Measurements from ENCODE around the gene MICAL2. TPM values are rescaled to one million over a fixed set of nuclear protein-coding genes. Genes with fewer than 3 reads are reported as not detected.

MICAL2 gene
- polyA plus RNA-seq, 1 donor: 18.7 TPM

DNA sequence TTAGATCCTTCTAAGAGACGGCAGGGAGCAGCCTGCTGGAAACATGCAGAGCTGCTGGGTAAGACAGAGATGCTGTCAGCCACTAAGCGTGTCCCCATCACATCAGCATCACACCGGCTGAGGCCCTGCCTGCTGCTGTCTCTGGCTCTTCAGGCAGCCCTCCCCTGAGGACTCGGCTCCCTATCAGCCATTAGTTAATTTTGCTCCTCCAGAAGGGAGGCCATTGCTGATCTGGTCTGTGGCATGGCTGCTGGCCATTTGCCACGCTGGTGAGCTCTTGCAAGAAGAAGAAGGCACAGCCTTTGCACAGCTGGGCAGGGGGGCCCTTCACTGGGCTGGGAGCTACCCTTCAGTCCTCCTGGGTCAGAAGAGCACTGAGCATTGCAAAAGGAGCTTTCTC lies 135.8 kb downstream of the MICAL2 start:
- no peak for DNase-seq (ENCODE audit: low read depth)

DNA sequence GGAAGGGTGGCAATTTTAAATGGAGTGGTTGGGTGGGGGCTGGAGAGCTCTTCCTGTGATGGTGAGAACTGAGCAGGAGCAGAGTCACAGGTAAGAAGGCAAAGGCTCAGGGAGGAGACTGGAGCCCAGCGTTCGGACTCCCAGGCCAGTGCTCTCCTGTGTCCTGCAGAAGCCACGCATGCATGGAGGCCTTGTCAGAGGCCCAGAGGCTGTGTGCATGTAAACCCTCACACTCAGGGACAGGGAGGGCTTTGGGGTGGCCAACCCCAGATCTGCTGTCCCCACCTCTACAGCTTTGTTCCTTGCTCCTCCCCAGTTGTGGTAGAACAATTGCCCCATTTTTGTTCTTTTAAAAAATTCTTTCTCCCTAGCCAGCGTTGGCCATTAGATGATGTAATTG lies 136.6 kb downstream of the MICAL2 start:
- no peak for DNase-seq (ENCODE audit: low read depth)

DNA sequence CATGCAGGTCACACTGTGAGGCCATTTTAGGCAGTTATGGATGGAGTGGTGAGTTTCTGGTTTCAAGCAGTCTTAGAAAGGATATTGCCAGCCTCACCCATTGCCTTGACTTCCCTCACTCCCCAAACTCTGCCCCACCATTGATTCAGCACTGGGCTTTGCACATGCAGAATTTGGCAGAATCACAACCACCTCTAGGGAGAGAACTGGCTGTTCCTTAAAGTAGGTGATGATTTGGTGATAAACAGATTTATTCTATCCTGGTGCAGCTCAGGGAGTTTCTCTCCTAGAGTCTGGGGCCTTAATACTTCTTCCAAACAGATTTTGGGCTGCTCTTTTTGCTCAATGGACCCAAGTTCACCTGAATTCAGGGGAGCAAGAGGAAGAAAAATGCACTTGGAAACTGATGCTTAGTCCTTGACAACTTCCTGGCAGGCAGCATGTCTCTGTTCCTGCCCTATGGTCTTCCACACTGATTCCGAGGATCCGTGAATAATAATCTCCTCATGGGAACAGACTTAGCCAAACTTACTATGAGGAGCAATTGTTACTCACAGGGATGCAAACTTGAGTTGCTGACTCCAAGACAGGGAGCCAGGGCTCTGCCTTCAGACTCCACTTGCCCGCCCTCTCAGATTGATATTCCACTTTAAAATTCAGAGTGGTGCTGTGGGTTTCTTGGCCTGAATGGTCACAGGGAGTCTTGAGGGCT lies 137.3 kb downstream of the MICAL2 start:
- DNase-seq (ENCODE audit: low read depth): no peak

DNA sequence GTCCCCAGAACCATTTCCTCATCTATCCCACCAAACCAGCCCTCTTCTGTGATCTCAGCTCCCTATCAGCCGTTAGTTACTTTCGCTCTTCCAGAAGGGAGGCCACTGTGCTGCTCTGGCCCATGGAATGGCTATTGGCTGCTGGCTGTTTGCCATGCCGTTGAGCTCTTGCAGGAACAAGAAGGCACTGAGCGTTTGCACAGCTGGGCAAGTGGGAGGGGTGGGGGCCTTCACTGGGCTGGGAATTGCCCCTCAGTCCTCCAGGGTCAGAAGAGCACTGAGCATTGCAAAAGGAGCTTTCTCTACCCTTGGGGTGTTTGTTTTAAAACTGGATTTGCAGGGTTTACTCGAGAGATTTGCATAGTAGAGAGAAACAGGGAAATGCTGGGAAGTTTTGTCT lies 137.9 kb downstream of the MICAL2 start:
- no peak for DNase-seq (ENCODE audit: low read depth)

DNA sequence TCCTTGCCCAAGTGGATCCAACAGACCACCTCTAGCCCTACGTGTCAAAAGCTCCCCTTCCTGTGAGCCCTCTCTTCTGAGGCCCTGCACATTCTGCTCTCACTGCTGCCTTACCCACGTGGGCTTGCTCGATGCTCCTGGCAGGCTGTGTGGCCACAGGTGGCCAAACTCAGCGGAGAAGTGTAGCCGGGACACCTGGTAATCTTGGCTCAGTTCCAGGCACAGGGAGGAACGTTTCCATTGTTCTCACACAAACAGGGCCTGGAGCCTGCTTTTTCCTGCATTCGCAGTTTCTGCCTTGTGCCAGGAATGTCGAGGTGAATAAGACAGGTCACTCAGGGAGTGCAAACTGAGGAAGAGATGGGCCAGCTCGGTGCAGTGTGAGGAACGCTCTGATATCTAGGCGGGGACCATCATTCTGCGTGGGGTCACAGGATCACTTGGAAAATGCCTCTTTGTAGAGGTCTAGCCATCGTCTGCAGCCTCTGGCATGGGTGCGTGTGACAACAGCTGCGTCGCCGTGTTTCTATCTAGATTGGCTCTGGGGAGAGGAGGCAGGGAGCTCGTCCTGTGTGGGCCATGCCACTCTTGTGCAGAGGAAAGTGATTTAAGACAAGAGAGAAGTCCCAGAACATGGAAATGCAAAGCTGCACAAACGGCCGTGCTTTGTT lies 139.3 kb downstream of the MICAL2 start:
- DNase-seq (ENCODE audit: low read depth): no peak

DNA sequence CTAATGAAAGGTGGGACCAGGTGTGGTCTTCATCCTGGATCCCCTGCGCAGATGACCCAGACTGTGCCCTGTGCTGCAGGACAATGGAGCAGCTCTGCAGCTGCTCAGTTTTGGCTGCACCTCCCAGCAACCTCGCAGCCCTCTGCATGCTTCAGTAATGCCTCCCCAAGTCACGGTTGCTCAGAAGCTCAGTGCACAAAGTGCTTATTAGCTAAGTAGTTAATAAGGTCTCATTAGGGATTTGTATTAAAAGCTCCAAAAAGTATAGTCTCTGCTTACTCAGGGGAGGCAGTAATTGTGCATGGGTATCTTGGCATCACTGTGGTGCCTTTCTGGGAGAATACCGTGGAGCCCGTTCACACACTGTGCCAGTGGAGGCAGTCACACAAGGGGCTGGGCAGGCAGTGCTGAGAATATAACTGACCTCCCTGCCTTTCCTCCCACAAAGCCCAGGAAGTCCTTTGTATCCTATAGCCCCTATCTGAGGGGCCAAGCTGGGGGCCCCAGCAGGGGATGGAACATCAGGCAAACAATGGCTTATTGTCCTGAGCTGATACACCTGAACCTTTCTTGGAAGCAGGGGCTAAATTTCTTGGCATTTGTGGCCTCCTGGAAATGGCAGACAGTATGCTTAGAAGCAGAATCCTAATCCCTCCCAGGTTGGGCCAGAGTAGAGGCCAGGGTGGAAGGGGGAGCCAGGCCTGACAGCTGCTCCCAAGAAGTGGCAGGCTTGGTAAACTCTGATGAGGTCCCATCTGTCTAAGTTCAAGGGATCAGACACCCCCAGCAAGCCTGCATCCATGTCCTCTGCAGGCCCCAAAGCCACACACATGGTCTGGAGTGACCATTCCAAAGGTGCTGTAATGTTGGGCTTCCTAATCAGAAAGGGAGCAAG lies 141.5 kb downstream of the MICAL2 start:
- no peak for DNase-seq (ENCODE audit: low read depth)

DNA sequence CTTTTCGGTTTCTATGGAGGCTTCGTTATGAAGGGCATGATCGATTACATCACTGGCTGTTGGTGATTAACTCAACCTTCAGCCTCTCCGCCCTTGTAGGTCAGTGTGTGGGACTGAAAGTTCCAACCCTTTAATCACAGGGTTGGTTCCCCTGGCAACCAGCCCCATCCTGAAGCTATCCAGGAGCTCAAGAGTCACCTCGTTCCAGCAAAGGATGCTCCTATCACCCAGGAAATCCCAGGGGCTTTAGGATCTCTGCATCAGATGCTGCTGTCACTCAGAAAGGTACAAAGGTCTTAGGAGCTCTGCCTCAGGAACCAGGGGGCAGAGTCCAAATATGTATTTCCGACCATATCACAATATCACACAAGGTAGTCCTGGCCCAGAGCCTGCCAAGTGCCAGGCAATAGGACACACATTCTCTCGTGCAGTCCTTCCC lies 143.5 kb downstream of the MICAL2 start:
- DNase-seq (ENCODE audit: low read depth): no peak

DNA sequence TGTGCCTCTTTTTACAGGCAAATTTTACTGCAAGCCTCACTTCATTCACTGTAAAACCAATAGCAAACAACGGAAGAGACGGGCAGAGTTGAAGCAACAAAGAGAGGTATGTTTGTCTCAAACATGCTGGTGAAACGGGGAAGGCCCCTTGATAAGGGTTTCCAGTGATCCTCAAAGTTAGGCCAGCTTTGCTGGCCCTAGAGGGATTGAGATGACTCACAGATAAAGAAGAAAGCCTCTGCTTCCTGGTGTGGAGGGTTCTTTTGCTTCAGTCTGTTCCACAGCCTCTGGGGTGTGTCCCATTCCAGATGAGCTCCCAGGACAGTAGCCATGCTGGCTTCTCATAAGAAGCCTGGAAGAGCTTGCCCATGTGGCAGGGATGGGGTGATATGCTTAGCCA lies 148.1 kb downstream of the MICAL2 start:
- DNase-seq (ENCODE audit: low read depth): no peak

DNA sequence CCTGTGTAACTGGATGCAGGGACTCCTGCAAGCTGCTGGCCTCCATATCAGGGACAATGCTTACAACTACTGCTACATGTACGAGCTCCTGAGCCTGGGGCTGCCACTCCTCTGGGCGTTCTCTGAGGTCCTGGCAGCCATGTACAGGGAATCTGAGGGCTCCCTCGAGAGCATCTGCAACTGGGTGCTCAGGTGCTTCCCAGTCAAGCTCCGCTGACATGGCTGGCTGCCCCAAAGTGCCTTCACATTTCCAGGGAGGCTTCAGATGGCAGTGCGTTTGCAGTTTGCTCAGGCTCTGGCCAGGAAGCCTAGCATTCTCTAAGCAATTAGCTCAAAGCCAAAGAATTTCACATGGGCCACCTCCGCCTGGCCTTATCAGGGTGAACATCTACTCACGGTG lies 149.6 kb downstream of the MICAL2 start:
- DNase-seq (ENCODE audit: low read depth): no peak

DNA sequence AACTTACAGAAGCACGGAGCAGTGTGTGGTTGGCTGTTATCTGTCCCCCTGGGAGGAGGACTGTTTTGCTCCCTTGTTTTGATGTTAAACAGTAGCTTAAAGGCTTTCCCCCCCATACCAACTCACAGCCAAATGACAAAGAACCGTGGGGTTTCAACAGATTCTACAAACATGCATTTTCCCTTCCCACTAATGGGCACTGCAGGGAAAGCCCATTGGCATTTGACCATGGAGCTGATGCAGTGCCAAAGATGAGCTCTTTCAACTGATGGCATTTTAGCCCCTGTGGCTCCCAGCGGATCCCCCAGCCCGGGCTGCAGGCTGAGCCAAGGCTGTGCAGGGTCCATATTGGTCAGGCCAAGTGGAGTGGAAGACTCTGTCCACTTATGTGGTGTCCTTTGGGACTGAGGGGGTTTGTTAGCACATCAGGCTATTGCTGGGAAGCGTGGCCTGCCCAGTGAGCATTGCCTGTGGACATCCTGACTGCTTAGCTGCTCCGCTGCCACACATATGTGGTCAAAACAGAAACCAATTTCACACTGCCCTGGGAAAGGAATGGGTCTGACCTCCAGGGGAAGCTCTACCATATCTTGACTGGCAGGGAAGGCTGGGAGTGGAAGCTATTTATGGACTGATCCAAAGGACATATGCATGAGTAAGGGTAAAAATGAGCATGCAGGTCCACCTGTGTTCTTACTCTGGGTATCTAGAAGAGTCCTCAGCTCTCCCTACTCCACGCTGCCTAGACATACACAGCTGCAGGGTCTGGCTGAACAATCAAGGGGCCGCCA lies 150.5 kb downstream of the MICAL2 start:
- no peak for DNase-seq (ENCODE audit: low read depth)

DNA sequence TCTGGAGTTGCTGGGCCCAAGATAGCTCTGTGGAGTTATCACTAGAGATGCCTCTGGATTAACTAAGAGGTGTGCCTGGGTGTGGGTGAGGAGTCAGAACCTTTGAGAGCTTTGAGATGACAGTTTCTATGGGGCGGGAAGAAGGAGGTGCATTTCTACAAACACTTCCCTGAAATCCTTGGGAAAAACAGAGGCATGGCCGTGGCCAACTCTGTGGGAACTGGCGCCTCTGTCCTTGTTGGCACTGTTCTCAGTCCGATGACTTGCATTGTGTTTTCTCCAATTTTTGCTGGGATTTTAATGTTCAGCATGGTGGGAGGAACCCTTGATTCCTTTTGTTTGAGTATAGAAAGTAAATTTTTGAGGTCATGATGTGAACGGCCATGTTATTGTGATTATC lies 151.2 kb downstream of the MICAL2 start:
- no peak for DNase-seq (ENCODE audit: low read depth)

DNA sequence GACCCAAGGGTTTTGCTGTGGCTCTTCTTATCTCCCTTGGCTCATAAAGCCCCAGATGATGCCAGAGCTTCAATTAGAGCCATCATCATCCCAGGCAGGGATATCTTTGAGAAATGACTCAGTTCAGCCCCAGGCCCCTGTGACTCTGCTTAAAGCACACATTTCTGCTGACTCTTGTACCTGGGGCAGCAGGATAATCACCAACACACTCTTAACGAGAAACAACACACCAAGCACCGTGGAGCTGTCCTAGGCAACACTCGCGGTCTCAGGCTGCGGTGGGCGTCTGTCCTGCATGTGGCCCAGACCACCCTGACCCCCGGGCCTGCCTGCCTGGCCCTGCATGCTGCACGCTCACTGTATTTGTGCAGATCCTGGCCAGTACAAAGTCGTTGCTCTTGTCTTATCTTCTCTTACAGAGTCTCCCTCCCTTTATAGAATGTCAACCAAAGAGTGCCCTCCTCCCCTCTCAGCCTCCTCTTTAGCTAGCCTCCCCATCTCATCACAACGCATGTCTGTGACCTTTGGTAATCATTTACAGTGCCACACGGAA lies 152.8 kb downstream of the MICAL2 start:
- DNase-seq (ENCODE audit: low read depth): no peak

DNA sequence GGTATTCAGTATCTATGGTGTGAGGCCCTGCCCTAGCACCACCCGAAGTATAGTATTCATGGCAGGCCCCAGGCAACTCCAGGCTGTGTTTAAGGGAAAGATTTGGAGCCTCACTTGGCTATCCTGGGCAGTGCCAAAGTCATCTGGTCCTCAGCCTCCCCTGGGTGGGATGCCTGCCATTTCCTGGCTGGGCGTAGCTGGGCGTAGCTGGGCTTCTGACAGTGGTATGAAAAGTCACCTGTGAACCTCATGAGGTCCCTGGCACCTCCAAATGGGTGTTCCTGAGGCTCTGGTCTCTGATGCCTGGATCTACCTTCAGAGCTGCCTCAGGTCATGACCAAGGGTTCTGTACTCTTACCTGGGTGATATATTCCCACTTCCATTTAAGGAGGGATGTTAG lies 154.0 kb downstream of the MICAL2 start:
- DNase-seq (ENCODE audit: low read depth): no peak

DNA sequence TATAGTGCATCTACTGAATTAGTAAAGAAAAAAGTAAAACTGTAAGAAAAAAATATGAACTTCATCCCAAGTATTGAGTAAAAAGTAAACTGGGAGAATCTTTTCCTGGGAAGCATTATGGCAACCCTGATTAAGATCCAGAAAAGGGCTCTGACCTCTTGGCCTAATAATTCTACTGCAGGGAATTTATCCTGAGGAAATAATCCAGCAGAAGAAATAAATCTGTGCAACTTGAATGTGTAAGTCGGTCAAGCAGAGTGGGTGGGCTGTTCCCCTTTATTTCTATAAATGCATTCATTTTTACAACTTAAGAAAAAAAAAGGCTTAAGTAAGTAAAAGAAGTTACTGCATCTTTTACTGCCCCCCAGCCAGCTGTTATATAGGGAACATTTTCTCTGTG lies 155.7 kb downstream of the MICAL2 start:
- DNase-seq (ENCODE audit: low read depth): no peak

DNA sequence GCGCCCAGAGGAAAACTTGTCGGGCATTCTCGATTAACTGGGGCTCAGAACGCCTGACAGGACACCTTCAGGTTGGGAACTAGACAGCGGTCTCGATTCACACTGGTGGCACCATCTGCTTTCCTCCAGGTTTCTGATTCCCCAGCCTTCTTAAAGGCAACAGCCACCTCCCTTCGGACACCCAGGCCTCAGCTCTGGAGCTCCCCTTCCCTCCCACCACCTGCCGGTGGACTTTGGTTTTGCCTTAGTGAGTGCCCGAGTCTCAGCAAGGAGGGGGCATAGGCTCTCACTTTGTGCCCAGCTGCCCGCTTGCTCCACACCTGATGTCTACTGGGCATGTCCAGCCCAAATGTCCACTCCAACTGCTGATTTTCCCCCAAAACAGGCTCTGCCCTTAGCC lies 156.6 kb downstream of the MICAL2 start:
- DNase-seq (ENCODE audit: low read depth): no peak

DNA sequence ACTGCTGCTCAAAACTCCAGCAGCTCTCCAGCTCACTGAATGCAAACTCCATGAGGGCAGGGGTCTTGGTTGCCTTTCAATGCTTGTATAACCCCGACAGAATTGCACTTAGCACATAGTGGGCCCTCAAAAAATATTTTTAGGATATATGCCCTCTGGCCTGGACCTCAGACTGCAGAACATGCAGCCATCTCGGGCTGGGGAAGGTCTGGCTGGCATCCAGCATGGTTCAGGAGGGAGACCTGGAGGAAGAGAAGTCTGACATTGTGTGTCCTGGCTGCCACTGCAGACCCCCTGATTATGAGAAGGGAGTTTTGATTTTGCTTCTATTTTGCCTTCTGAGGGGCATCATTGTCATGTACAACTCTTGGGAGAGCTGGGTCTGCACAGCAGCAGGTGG lies 157.5 kb downstream of the MICAL2 start:
- no peak for DNase-seq (ENCODE audit: low read depth)

DNA sequence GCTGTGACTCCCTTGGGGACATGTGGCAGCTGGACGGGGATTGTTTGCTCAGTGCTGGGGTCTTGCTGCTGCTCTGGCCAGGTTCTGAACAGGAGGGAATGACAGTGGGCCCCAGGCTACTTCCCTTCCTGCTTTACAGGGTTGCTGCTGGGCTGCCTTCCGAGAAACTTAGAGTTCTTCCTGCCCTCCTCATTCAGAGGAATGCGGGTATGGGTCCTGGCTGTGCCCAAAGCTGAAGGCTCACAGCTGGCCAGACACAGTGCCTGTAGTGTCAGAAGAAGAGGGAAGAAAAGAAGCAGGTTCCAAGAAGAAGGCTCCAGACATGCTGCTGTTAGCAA lies 158.7 kb downstream of the MICAL2 start:
- no peak for DNase-seq (ENCODE audit: low read depth)

DNA sequence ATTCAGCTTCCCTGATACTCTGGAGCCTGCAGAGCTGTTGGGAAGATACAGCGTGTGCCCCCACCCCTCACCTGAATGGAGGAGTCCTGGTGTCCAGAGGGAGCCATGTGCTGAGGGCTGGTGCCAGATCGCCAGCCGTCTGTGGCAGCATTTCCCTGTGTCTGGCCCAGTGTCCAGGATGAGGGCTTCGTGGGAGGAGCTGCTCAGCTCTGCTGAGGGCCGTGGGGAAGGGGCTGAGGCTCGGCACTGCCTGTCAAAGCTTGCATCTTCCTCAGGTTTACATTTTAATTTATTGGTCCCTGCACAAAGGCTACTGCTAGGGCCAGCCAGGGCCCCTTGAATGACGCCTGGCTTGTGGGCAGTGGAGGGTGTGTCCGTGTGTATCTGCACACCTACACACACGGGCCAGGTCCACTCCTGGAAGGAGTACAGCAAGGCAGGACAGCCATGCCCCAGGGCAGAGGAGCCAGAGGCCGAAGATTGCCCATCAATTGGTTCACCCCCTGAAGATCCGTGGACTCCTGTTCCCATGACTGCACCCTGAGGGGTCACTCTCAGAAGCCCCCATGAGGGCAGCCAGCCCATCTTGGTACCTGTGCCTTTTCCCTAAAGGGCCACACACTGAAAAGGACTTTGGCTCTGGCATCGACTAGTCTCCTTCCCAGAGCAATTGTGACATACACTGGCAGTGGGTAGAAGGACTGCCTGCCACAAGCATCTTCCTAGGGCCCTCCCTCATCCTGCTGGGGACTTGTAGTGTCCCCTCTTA lies 159.2 kb downstream of the MICAL2 start:
- no peak for DNase-seq (ENCODE audit: low read depth)

DNA sequence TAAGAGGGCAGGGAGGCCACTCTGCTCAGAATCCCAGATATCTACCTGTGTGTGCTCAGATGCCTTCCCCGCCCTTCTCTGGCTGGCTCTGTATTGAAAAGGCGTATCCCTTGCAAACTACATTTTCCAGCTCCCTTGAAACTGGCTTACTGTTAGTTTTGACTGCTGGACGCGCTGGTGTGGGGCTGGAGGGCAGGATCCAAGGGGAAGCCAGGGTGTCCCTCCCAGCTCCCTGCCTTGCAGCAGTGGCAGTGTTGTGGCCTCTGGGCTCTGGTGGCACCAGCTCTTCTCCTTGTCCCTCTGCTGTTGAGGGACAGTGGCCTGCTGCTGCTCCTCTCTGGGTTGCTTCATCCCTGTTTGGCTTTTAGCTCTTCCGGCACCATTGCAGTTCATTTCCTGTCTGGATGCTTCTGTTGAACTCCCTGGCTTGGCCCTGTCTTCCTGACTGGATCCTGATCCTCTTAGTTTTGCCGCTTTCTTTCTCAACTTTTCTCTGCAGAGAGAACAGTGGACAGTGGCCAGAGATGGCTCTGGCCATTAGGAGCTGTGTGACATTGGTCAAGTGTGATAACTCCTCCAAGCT lies 159.9 kb downstream of the MICAL2 start:
- no peak for DNase-seq (ENCODE audit: low read depth)

DNA sequence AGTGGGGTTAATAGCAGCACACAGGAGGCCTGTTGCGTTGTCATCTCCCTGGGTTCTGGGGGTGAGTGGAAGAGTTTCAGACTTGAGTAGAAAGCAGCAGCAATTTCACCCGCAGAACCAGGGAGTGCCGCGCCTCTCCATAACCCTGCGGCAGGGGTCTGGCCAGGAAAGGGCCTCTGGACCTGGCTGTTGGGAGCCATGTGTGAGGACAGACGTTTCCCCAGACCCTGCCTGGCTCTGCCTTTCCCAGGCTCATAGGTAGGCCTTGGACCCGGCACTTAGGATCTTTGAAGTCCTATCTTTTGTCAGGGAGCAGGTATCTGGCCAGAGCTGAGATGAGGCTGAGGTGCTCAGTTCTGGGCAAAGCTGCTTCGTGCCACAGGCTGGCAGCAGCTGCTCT lies 160.4 kb downstream of the MICAL2 start:
- DNase-seq (ENCODE audit: low read depth): no peak
